GM12878 (cell line): ENCODE measurements around the gene SETBP1. TPM values are rescaled to one million over a fixed set of nuclear protein-coding genes. Genes with fewer than 3 reads are reported as not detected.

Experiments used
- ATAC-seq: fragments of 200-7000 bp; cut with Tn5 transposase; 3 replicates; pipeline ENCODE4 v1.9.1; 2020; ENCODE audit warnings: mild to moderate bottlenecking, moderate library complexity
- BruUV-seq: library from RNA; stranded (reverse); fragments of 400-500 nt; replicated peaks from 2 replicates; lab custom pipeline; 2021; lab: Mats Ljungman, UMichigan
- CTCF ChIA-PET: fragments of 300-600 bp; sonication (Branson Sonifier 250); formaldehyde crosslinking; extraction: SDS; loops from one replicate; lab custom pipeline; 2021; ENCODE audit warnings: inconsistent platforms; lab: Yijun Ruan, JAX
- POLR2A ChIA-PET: fragments of 350-600 bp; formaldehyde crosslinking; extraction: SDS; loops from one replicate; lab custom pipeline; 2021; ENCODE audit warnings: inconsistent platforms; lab: Charles Lee
- RAD21 ChIA-PET: fragments of 300-600 bp; sonication (Branson Sonifier 250); formaldehyde crosslinking; loops from one replicate; lab custom pipeline; 2023; ENCODE audit warnings: antibody characterized with exemption; ENCODE audit not compliant: unreplicated experiment; lab: Charles Lee
- SMC1A ChIA-PET: fragments of 300-600 bp; sonication (Branson Sonifier 250); formaldehyde crosslinking; loops from one replicate; lab custom pipeline; 2023; ENCODE audit not compliant: unreplicated experiment, uncharacterized antibody; lab: Charles Lee
- DNase-seq: peaks from one replicate; pipeline ENCODE4 v3.0.0-alpha.2; 2011; ENCODE audit warnings: low read depth, low spot score
- FAIRE-seq: peaks from 3 replicates; lab custom pipeline; 2011; peaks lifted over from hg19 to GRCh38; lab: Jason Lieb, UNC
- H2AFZ ChIP-seq: 2 replicates; pipeline ENCODE4 v1.6.0; 2011; ENCODE audit warnings: low read depth, low read length, control low read depth; ENCODE audit not compliant: control insufficient read depth
- H3K27ac ChIP-seq: 2 replicates; pipeline ENCODE4 v1.5.1; 2011; ENCODE audit warnings: control low read depth; ENCODE audit not compliant: control insufficient read depth, insufficient read depth
- H3K27me3 ChIP-seq, 2 experiments: replicated peaks in 1 of 2; 2 replicates each; pipeline versions ENCODE4 v1.6.0 to v1.6.1; 2011; ENCODE audit warnings: low read length in 1 of 2; ENCODE audit not compliant: control insufficient read depth in 2 of 2, insufficient read depth in 2 of 2
- H3K36me3 ChIP-seq, 2 experiments: 2 replicates each; pipeline ENCODE4 v1.5.1; 2011; ENCODE audit warnings: low read length in 1 of 2; ENCODE audit not compliant: control insufficient read depth in 2 of 2, insufficient read depth in 2 of 2
- H3K4me1 ChIP-seq: 2 replicates; pipeline ENCODE4 v1.6.1; 2011; ENCODE audit warnings: mild to moderate bottlenecking, low read length, moderate library complexity, mixed read lengths; ENCODE audit not compliant: control insufficient read depth, insufficient read depth
- H3K4me2 ChIP-seq: 2 replicates; pipeline ENCODE4 v1.6.0; 2011; ENCODE audit warnings: control low read depth; ENCODE audit not compliant: control insufficient read depth, insufficient read depth
- H3K4me3 ChIP-seq: fragments of 200-600 bp; sonication (generic); 2 replicates; pipeline ENCODE4 v1.5.1; 2016
- H3K79me2 ChIP-seq: 2 replicates; pipeline ENCODE4 v1.6.0; 2011; ENCODE audit warnings: low read length; ENCODE audit not compliant: control insufficient read depth, insufficient read depth
- H3K9ac ChIP-seq: 2 replicates; pipeline ENCODE4 v1.8.0; 2011; ENCODE audit warnings: low read length, control low read depth, mixed read lengths; ENCODE audit not compliant: control insufficient read depth, insufficient read depth
- H3K9me3 ChIP-seq: replicated peaks from 3 replicates; pipeline ENCODE4 v1.5.1; 2011; ENCODE audit warnings: mild to moderate bottlenecking, low read length; ENCODE audit not compliant: control insufficient read depth, insufficient read depth
- H4K20me1 ChIP-seq: 2 replicates; pipeline ENCODE4 v1.6.0; 2011; ENCODE audit not compliant: control insufficient read depth, insufficient read depth
- ATF3 ChIP-seq: IDR thresholded peaks from 2 replicates; pipeline ENCODE4 v1.6.1; 2011; ENCODE audit warnings: low read depth, mild to moderate bottlenecking, low read length, moderate library complexity, borderline replicate concordance; ENCODE audit errors: extremely low read depth
- BACH1 ChIP-seq: fragments of 450-650 bp; IDR thresholded peaks from 2 replicates; pipeline ENCODE4 v1.6.1; 2017; ENCODE audit warnings: mild to moderate bottlenecking, borderline replicate concordance
- CBFB ChIP-seq: IDR thresholded peaks from 2 replicates; pipeline ENCODE4 v1.6.1; 2016; ENCODE audit warnings: antibody characterized with exemption, low read depth
- GATAD2B ChIP-seq: fragments of 450-650 bp; conservative IDR thresholded peaks from 2 replicates; pipeline ENCODE4 v1.6.1; 2017; ENCODE audit warnings: low read depth, mild to moderate bottlenecking, moderate library complexity
- KLF5 ChIP-seq: fragments of 450-650 bp; IDR thresholded peaks from 2 replicates; pipeline ENCODE4 v1.6.1; 2014; ENCODE audit warnings: mild to moderate bottlenecking; ENCODE audit not compliant: partially characterized antibody
- MYB ChIP-seq: fragments of 150-350 bp; IDR thresholded peaks from 2 replicates; pipeline ENCODE4 v1.6.1; 2014; ENCODE audit warnings: mild to moderate bottlenecking, low read depth, low read length, borderline replicate concordance
- PAX8 ChIP-seq: fragments of 450-650 bp; IDR thresholded peaks from 2 replicates; pipeline ENCODE4 v1.6.1; 2017; ENCODE audit warnings: mild to moderate bottlenecking, moderate library complexity
- PKNOX1 ChIP-seq: fragments of 450-650 bp; IDR thresholded peaks from 2 replicates; pipeline ENCODE4 v1.6.1; 2016; ENCODE audit warnings: mild to moderate bottlenecking
- POLR2AphosphoS2 ChIP-seq: IDR thresholded peaks from 2 replicates; pipeline ENCODE4 v1.6.1; 2011; ENCODE audit warnings: low read depth, mild to moderate bottlenecking, low read length, improper control_type of control experiment, moderate library complexity
- RB1 ChIP-seq: fragments of 450-650 bp; formaldehyde crosslinking; IDR thresholded peaks from 2 replicates; pipeline ENCODE4 v1.6.1; 2017; ENCODE audit warnings: mild to moderate bottlenecking, borderline replicate concordance
- SMARCA5 ChIP-seq: fragments of 450-650 bp; IDR thresholded peaks from 2 replicates; pipeline ENCODE4 v1.6.1; 2017; ENCODE audit warnings: mild to moderate bottlenecking
- SPI1 ChIP-seq: IDR thresholded peaks from 2 replicates; pipeline ENCODE4 v1.6.1; 2011; ENCODE audit warnings: low read depth, mild to moderate bottlenecking, low read length, moderate library complexity, borderline replicate concordance; ENCODE audit not compliant: insufficient read depth
- SREBF1 ChIP-seq: IDR thresholded peaks from 2 replicates; pipeline ENCODE4 v1.6.1; 2012; ENCODE audit warnings: mild to moderate bottlenecking, low read length
- SUZ12 ChIP-seq: fragments of 200-600 bp; sonication (generic); IDR thresholded peaks from one replicate; pipeline ENCODE4 v1.6.1; 2018; ENCODE audit warnings: antibody characterized with exemption, mild to moderate bottlenecking; ENCODE audit not compliant: unreplicated experiment
- TCF7 ChIP-seq: IDR thresholded peaks from 2 replicates; pipeline ENCODE4 v1.6.1; 2014; ENCODE audit warnings: antibody characterized with exemption, borderline replicate concordance
- YBX1 ChIP-seq: fragments of 450-650 bp; IDR thresholded peaks from 2 replicates; pipeline ENCODE4 v1.6.1; 2016; ENCODE audit warnings: antibody characterized with exemption
- ZNF274 ChIP-seq: IDR thresholded peaks from one replicate; pipeline ENCODE4 v1.8.0; 2011; ENCODE audit not compliant: insufficient read length, insufficient read depth
- WGBS: methylation state at CpG from one replicate; pipeline ENCODE4 v1.1.6; 2016; ENCODE audit warnings: low lambda C conversion rate; ENCODE audit not compliant: insufficient replicate concordance, insufficient coverage; ENCODE audit errors: missing lambda C conversion rate; 5-methylcytosine and 5-hydroxymethylcytosine counted together
- in situ Hi-C: fragments of 300-500 bp; cut with MboI; formaldehyde crosslinking; loops from 9 replicates; pipeline ENCODE4 v1.14.3; 2018; ENCODE audit warnings: mixed read lengths
- intact Hi-C: fragments of 100-400 bp; cut with micrococcal nuclease; formaldehyde crosslinking; loops from one replicate; pipeline ENCODE4 v1.14.2; 2022; ENCODE audit not compliant: unreplicated experiment
- polyA plus RNA-seq, 11 experiments: library from polyadenylated mRNA; depleted of rRNA in 4 of 11; unstranded in 6 of 11; stranded (reverse) in 5 of 11; fragments of >200 nt; fragmentation: Nextera tagmentation in 4 of 11; fragmentation: Illumina TruSeq in 1 of 11; extraction: Ambion mirVana in 4 of 11; extraction: Trizol in 1 of 11; gene quantifications; 1 replicate in 1 of 11; 2 replicates in 10 of 11; pipeline versions ENCODE4 v1.2.1 to v1.2.3, GENCODE V29; 2011 to 2016; ENCODE audit warnings: inconsistent platforms in 2 of 11, missing spikeins in 2 of 11, low read depth in 1 of 11
- total RNA-seq, 4 experiments: library from RNA; depleted of rRNA in 3 of 4; stranded (reverse); fragments of >200 nt in 3 of 4; fragmentation: Illumina TruSeq in 1 of 4; extraction: Trizol in 1 of 4; gene quantifications; 2 replicates each; pipeline versions ENCODE4 v1.2.1 to v1.2.3, GENCODE V29; 2013 to 2021

Gene SETBP1
- total and polyA plus RNA-seq, 10 of the 15 experiments (the other 5 are each of a cell fraction or from before 2014, with no cell fraction given), result 0.99 to 29.7 (median 8.3) TPM

- DNase-seq (no peak), ATAC-seq (no peak), FAIRE-seq (no peak)
- no peak overlapping the region for H3K27ac ChIP-seq
- intact Hi-C loops, result no loop called here
- H3K4me3 ChIP-seq, result no peak overlapping the region
- no peaks in the 10 kb centered on the region for H3K9me3 ChIP-seq
- ChIA-PET CTCF (no interaction called here), RAD21 (interaction anchor here (1.2 kb wide), 1 partner anchor 19 kb away, joined by 3 read pairs; no protein-coding TSS in a partner anchor), POLR2A (no interaction called here), SMC1A (interaction anchor here (1.2 to 1.4 kb wide), 2 partner anchors 12 to 32 kb away, joined by 3 to 5 read pairs; no protein-coding TSS in a partner anchor)
- no peaks in the 10 kb centered on the region for H3K79me2 ChIP-seq
- no peaks in the 10 kb centered on the region for H4K20me1 ChIP-seq
- no peaks in the 10 kb centered on the region for H3K27me3 ChIP-seq
- 89% methylated on average over 1 of the region's 1 CpG for WGBS
- H3K36me3 ChIP-seq, result 0 out of 4 replicates have a peak, but pooled peaks cover 0 to 3% of the 10 kb centered on the region in 2 experiments
- H2AFZ ChIP-seq, result no peak overlapping the region
- H3K9ac ChIP-seq, result no peak overlapping the region
- H3K4me2 ChIP-seq, result no peak overlapping the region
- no TSS peak for BruUV-seq
- no peaks in the 10 kb centered on the region for H3K4me1 ChIP-seq
- in situ Hi-C loops, result no loop called here
- TF ChIP-seq MYB (no peak), ZNF274 (no peak), KLF5 (no peak), BACH1 (no peak), SMARCA5 (no peak), CBFB (no peak)
These were observed 263.8 kb downstream of the SETBP1 start for GRCh38 chr18:44944461-44944860.

DNA sequence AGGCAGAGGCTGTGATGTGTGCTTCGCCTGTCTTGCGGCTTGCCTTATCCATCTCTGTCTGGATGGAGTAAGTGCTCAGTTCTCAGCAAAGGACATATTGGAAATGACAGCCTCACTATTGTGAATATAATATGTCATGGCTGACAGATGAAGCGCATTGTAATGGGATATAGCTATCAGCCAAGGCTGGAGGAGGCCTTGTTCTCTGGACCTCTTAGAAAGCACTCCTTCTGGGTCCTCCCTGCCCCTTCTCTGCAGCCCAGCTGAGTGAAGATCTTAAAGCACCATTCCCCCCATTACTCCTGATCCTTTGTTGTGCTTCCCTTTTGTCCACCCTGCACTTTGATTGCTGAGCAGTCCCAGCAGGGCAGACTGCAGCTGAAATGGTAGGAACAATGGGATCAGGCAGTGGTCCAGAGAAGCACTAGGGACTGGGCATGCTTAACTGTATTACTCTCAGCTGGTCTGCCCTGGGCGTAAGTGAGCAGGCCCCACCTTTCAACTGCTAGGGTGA, 265.3 kb downstream of the SETBP1 start:
- H3K9ac ChIP-seq, result no peak overlapping the region
- ChIA-PET CTCF (interaction anchor here (0.6 to 0.9 kb wide), 2 partner anchors 20 to 42 kb away, joined by 3 read pairs; no protein-coding TSS in a partner anchor), SMC1A (interaction anchor here (0.6 to 1.4 kb wide), 7 partner anchors 10 to 265 kb away, joined by 3 read pairs; no protein-coding TSS in a partner anchor), RAD21 (interaction anchor here (0.6 kb wide), 1 partner anchor 90 kb away, joined by 3 read pairs; no protein-coding TSS in a partner anchor), POLR2A (no interaction called here)
- DNase-seq (no peak), ATAC-seq (no peak), FAIRE-seq (no peak)
- H3K9me3 ChIP-seq, result no peaks in the 10 kb centered on the region
- intact Hi-C loops, result no loop called here
- H3K4me3 ChIP-seq, result no peak overlapping the region
- peaks cover 2 to 6% of the 10 kb centered on the region in 2 experiments; a peak in 3 of 4 replicates for H3K36me3 ChIP-seq
- H2AFZ ChIP-seq, result no peak overlapping the region
- in situ Hi-C loops, result no loop called here
- 77% methylated on average over 4 of the region's 4 CpGs for WGBS
- no peak overlapping the region for H3K27ac ChIP-seq
- BruUV-seq, result no TSS peak
- TF ChIP-seq SREBF1 (no peak), TCF7 (no peak), SPI1 (no peak), YBX1 (no peak), PKNOX1 (no peak), SUZ12 (no peak), POLR2AphosphoS2 (no peak), MYB (no peak), GATAD2B (no peak), ATF3 (no peak), RB1 (no peak), PAX8 (no peak)
- no peak overlapping the region for H3K4me2 ChIP-seq
- no peaks in the 10 kb centered on the region for H3K27me3 ChIP-seq
- H3K79me2 ChIP-seq, result no peaks in the 10 kb centered on the region
- H3K4me1 ChIP-seq, result no peaks in the 10 kb centered on the region
- H4K20me1 ChIP-seq, result no peaks in the 10 kb centered on the region
